Uterus (tissue), 4 donors: ENCODE measurements around the gene HEATR5B. TPM values are rescaled to one million over a fixed set of nuclear protein-coding genes. Genes with fewer than 3 reads are reported as not detected.
A peak's percentile ranks its signal among the peaks of the same experiment; 100 is the strongest.

Source experiments
- DNase-seq, 2 donors: peaks; one replicate each; pipeline ENCODE4 v3.0.0-alpha.2; 2019 to 2020
- H3K27ac ChIP-seq, 2 donors: fragments of 200-600 bp; sonication (generic); 1 replicate in 1 of 2; 2 replicates in 1 of 2; pipeline ENCODE4 v1.5.1; 2016 to 2018
- H3K27me3 ChIP-seq, 2 donors: fragments of 200-600 bp; sonication (generic); one replicate each; pipeline ENCODE4 v1.5.1; 2018 to 2019; ENCODE audit warnings: control low read depth in 1 of 2
- H3K36me3 ChIP-seq, 2 donors: fragments of 200-600 bp; sonication (generic); one replicate each; pipeline ENCODE4 v1.5.1; 2019; ENCODE audit warnings: control low read depth in 1 of 2
- H3K4me1 ChIP-seq, 2 donors: fragments of 200-600 bp; sonication (generic); one replicate each; pipeline ENCODE4 v1.5.1; 2018 to 2019; ENCODE audit warnings: control low read depth in 1 of 2
- H3K4me3 ChIP-seq, 2 donors: fragments of 200-600 bp; sonication (generic); 1 replicate in 1 of 2; 2 replicates in 1 of 2; pipeline ENCODE4 v1.5.1; 2018 to 2019; ENCODE audit warnings: mild to moderate bottlenecking in 1 of 2
- H3K9me3 ChIP-seq, 2 donors: fragments of 200-600 bp; sonication (generic); one replicate each; pipeline ENCODE4 v1.5.1; 2019; ENCODE audit warnings: control low read depth in 1 of 2
- POLR2A ChIP-seq, 2 donors: fragments of 450-650 bp; IDR thresholded peaks; one replicate each; pipeline ENCODE4 v1.6.1; 2016; ENCODE audit warnings: antibody characterized with exemption in 2 of 2, mild to moderate bottlenecking in 1 of 2, moderate library complexity in 1 of 2
- intact Hi-C: fragments of 100-400 bp; cut with DNase I; formaldehyde crosslinking; loops from one replicate; pipeline ENCODE4 v1.15.1; 2023; ENCODE audit warnings: low total_unique reads
- total RNA-seq, 4 donors: library from RNA; depleted of rRNA in 3 of 4; stranded (reverse); fragments of >200 nt in 3 of 4; gene quantifications; one replicate each; pipeline versions ENCODE4 v1.1.0 to v1.2.4, GENCODE V29; 2014 to 2023
- TF ChIP-seq, protein P1 (sequence below), 4 experiments: fragments of 200-600 bp in 2 of 4; fragments of 450-650 bp in 2 of 4; sonication (generic) in 2 of 4; IDR thresholded peaks; one replicate each; pipeline ENCODE4 v1.5.1; 2016 to 2019; ENCODE audit warnings: antibody characterized with exemption in 4 of 4, mild to moderate bottlenecking in 2 of 4, moderate library complexity in 1 of 4
- donor health status: DM: yes; HTN: yes; CAD: no.

HEATR5B gene
- total RNA-seq, 4 donors from 2014 or later: 17.9 to 90.9 (median 40.4) TPM

DNA sequence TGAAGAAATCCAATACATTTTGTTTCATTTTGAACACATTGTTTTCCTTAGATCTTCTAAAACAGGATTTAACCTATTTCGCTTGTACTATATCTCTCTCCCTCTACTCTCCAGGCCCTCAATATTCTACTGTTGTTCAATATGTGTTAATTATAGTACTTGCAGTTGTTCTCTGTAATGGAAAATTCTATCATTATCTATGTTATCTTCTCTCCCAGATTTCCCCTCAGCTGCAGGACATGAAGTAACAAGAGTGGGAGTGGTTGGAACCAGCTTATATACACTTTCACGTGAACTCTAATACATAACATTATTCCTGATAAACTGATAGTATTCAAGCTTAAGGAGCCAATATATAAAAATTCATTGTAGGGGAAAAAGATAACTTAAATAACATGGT is 110.9 kb downstream of the HEATR5B start:
- no peaks in the 10 kb centered on the region for H3K9me3 ChIP-seq
- intact Hi-C loops: no loop called here

DNA sequence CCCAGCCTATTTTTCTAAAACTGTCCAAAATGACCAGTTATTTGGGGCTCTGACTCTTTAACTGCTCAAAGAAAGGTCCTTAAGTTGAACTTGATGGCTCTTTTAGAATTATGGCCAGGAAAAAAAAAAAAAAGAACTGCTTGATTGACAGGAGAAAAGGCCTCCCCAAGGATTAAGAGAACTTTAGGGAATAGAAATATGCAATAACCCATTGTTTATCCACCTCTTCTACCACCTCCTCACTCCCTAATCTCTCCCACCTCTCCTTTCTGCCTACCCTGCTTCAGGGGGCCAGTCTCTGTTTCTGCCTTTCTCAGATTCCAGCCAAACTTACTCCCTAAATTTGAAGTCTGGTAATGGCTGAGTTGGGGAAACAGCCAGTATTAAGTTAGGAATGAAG is 112.2 kb downstream of the HEATR5B start:
- intact Hi-C loops: no loop called here
- no peak for DNase-seq
- Histone ChIP-seq H3K27ac (no peak overlapping the region), H3K4me1 (no peaks in the 10 kb centered on the region), H3K27me3 (no peaks in the 10 kb centered on the region), H3K9me3 (no peaks in the 10 kb centered on the region), H3K4me3 (no peak overlapping the region), H3K36me3 (no peaks in the 10 kb centered on the region)
- TF ChIP-seq, protein P1, sequence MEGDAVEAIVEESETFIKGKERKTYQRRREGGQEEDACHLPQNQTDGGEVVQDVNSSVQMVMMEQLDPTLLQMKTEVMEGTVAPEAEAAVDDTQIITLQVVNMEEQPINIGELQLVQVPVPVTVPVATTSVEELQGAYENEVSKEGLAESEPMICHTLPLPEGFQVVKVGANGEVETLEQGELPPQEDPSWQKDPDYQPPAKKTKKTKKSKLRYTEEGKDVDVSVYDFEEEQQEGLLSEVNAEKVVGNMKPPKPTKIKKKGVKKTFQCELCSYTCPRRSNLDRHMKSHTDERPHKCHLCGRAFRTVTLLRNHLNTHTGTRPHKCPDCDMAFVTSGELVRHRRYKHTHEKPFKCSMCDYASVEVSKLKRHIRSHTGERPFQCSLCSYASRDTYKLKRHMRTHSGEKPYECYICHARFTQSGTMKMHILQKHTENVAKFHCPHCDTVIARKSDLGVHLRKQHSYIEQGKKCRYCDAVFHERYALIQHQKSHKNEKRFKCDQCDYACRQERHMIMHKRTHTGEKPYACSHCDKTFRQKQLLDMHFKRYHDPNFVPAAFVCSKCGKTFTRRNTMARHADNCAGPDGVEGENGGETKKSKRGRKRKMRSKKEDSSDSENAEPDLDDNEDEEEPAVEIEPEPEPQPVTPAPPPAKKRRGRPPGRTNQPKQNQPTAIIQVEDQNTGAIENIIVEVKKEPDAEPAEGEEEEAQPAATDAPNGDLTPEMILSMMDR (IDR thresholded peaks at IDR 0.05): no peak
- no peak for TF ChIP-seq POLR2A (IDR thresholded peaks at IDR 0.05)

More for the DNA sequence above, 110.9 kb downstream of the HEATR5B start:
- Histone ChIP-seq H3K4me3 (no peak overlapping the region), H3K36me3 (no peaks in the 10 kb centered on the region), H3K27ac (no peak overlapping the region), H3K27me3 (no peaks in the 10 kb centered on the region), H3K4me1 (no peaks in the 10 kb centered on the region)
- DNase-seq: no peak
- TF ChIP-seq, protein P1 (IDR thresholded peaks at IDR 0.05): no peak
- no peak for TF ChIP-seq POLR2A (IDR thresholded peaks at IDR 0.05)

DNA sequence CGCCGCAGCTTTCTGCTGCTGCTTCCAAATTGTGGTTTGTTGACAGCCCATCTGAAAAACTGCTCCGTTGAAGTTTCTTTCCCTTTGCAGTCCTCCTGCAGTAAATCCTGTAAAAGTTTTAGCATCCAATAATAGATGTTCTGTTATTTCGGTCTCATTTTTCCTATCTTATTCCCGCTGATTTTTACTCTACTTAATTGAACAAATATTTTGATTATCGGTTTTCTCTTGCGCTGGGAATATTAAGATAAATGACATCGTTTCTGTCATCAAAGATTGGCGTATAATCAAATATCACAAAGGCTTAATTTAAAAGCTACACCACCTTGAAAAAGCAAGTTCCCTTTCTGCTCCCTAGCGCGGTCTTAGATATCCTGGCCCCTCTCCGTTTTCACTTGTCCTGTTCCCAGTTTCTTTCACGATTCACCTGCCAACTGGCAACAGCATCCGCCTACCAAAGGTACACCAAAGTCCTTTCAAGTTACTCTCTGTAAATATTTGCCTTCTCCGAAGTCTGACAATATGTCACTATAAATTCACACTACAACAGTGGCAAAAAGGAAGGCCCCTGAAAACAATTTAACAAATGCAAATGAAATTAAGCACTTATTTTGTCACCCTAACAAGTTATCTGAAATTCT is 116.8 kb downstream of the HEATR5B start:
- Histone ChIP-seq H3K4me3 (peak overlapping the region; percentile 71 to 100), H3K36me3 (no peaks in the 10 kb centered on the region), H3K4me1 (no peaks in the 10 kb centered on the region), H3K9me3 (no peaks in the 10 kb centered on the region), H3K27ac (peak overlapping the region; percentile 73 to 88), H3K27me3 (no peaks in the 10 kb centered on the region)
- DNase-seq: no peak
- TF ChIP-seq, protein P1 (IDR thresholded peaks at IDR 0.05): no peak
- intact Hi-C loops: no loop called here

DNA sequence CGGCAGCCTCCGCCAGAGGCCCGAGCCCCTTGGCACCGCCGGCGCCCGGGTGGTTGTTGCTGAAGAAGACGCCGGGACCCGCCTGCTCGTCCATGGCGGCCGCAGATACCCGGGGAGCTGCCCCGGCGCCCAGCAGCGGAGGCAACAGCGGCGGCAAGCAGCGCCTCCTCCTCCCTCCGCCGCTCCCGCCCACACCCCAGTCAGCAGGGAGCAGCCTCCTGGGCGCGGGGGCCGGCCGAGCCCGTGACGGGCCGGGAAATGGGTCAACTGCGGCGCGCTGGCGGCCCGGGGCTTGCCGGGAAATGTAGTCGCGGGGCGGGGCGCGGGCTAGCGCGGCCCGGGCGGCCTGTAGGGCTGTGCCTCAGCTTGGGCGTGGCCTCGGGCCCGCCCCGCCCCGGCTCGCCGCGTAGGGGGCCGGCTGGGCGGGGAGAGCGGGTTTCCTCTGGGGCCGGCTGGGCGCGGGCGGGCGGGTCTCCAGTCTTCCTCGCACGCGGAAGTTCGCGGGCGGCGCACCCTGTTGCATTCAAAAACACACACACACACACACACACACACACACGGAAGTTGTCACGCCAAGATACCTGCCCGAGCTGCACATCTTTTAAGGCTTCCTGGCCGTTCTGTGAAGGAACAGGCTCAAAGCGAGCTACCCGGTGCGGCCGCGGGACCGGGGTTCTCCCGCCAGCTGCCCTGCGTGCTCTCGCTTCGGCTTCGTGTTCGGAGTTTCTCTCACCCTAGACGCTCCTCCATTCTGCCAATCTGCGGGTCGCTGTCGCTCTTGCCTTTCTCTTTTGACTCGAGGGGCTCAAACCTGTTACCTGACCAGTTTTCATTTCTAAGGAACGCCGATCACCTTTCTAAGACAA is 117.6 kb downstream of the HEATR5B start, which contains the start of gene STRN:
STRN (minus strand) TSS at position 167 of the 866 bp plus-strand sequence; CDS start at position 94, 73 bp downstream.
- TF ChIP-seq, protein P1 (IDR thresholded peaks at IDR 0.05): peak in 1 of 4 experiments; percentile 23
- peak; percentile 80 to 85 for TF ChIP-seq POLR2A (IDR thresholded peaks at IDR 0.05)
- DNase-seq: peak; percentile 93 to 98
- Histone ChIP-seq H3K27ac (peak within 1 kb of the TSS; percentile 85 to 88), H3K36me3 (no peaks in the 10 kb centered on the region), H3K27me3 (no peaks in the 10 kb centered on the region), H3K9me3 (no peaks in the 10 kb centered on the region), H3K4me1 (no peaks in the 10 kb centered on the region), H3K4me3 (peak within 1 kb of the TSS; percentile 71 to 100)
- intact Hi-C loops: no loop called here
